ENCODE data around the gene MTCH1.

The MTCH1 gene

DNA sequence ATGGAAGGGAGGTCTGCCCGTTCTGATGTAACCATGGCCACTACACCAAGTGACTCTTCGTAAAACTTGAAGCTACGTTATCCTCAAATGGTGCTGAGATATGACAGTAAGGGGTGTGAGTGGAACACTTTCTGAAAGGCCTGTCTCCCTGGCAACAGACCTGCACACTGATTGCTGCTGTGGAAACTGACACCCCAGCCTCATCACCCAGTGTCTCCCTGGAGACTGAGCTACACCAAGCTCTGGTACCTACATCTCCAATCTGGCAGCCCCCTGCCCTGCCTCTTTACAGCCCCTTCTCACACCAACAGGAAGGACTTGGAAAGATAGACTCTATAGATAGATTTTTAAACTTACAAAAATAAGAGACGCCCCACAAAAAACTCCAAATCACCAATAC lies 18.2 kb downstream of the MTCH1 start:
- TF ChIP-seq ZFX (IDR thresholded peaks at IDR 0.05) (no peak), CTCF (conservative IDR thresholded peaks at IDR 0.05) (no peak)

GRCh38 chr6:36967301-36967700 lies 18.7 kb downstream of the MTCH1 start:
- TF ChIP-seq ZFX (IDR thresholded peaks at IDR 0.05) (no peak), CTCF (conservative IDR thresholded peaks at IDR 0.05) (no peak)
- H3K27ac ChIP-seq = no peak overlapping the region

More for the DNA sequence above, 18.2 kb downstream of the MTCH1 start:
- no peak overlapping the region for H3K27ac ChIP-seq

- TF ChIP-seq CTCF (conservative IDR thresholded peaks at IDR 0.05) = no peak
- TF ChIP-seq ZFX (IDR thresholded peaks at IDR 0.05) = no peak
- H3K27ac ChIP-seq = no peak overlapping the region
Measured at GRCh38 chr6:36964908-36965307, 21.1 kb downstream of the MTCH1 start.

- no peak for TF ChIP-seq ZFX (IDR thresholded peaks at IDR 0.05)
- no peak for TF ChIP-seq CTCF (conservative IDR thresholded peaks at IDR 0.05)
- no peak overlapping the region for H3K27ac ChIP-seq
Measured at GRCh38 chr6:36964349-36964748, 21.6 kb downstream of the MTCH1 start.

- H3K27ac ChIP-seq = no peak overlapping the region
- TF ChIP-seq CTCF (conservative IDR thresholded peaks at IDR 0.05) (no peak), ZFX (IDR thresholded peaks at IDR 0.05) (no peak)
Measured at GRCh38 chr6:36963451-36964290, 22.3 kb downstream of the MTCH1 start.

- TF ChIP-seq ZFX (IDR thresholded peaks at IDR 0.05) (no peak), CTCF (conservative IDR thresholded peaks at IDR 0.05) (no peak)
- H3K27ac ChIP-seq = no peak overlapping the region
Measured at GRCh38 chr6:36962874-36963273, 23.1 kb downstream of the MTCH1 start.
